Heart left ventricle (tissue), 13 donors: ENCODE results near the gene TDRD9.

Experiments used
- CTCF ChIP-seq, 12 donors: fragments of 200-600 bp; sonication (generic) in 4 of 12; IDR thresholded peaks; one replicate each; pipeline versions ENCODE4 v1.5.0 to v1.8.0; 2018 to 2022; ENCODE audit warnings: antibody characterized with exemption in 12 of 12, mild to moderate bottlenecking in 5 of 12
- POLR2A ChIP-seq, 2 donors: fragments of 450-650 bp; IDR thresholded peaks; one replicate each; pipeline ENCODE4 v1.6.1; 2017; ENCODE audit warnings: antibody characterized with exemption in 2 of 2, mild to moderate bottlenecking in 2 of 2, moderate library complexity in 2 of 2
- donor health status: ischemic (EF 13 %, LVEDD 7.1; RV severe dilation, severe dysfunction).
- donor health status: DM: no; HTN: yes; CAD: no.
- donor health status: DM: no; HTN: no; CAD: no.
- donor health status: ischemic (EF 25% LVEDD 6.9; RV normal size, moderate dysfunction).
- donor health status: ischemic (EF 25% LVEDD 5.7; RV mildly dilated, moderate dysfunction).
- donor health status: ischemic (EF 35%, LVEDD 5.7; RV mildly dilated, moderate dysfunction).
- donor health status: nonischemic (EF 11% LVEDD 7.7; RV severe dilation, severe dysfunction).
- donor health status: DM: yes; HTN: yes; CAD: no.
- donor health status: PGD.
- donor health status: ischemic (EF 29% LVEDD 5.4; RV normal size, mild dysfunction).
- donor health status: nonischemic (EF 23%, LVEDD 6.1; RV moderate dilation, normal function).

GRCh38 chr14:103880348-103881267 is 47.6 kb upstream of the TDRD9 start:
- no peak for TF ChIP-seq CTCF (IDR thresholded peaks at IDR 0.05)
- no peak for TF ChIP-seq POLR2A (IDR thresholded peaks at IDR 0.05)
